Measurements from ENCODE around the gene IRGC.
"Not testable (repeated sequence)": the region's sequence is repeated elsewhere in the genome, so short reads cannot be mapped to it uniquely, and the experiment has no call there.

The IRGC gene

GRCh38 chr19:43755256-43755801 is 39.5 kb downstream of the IRGC start:
- peak; percentile 58 for DNase-seq (ENCODE audit: low read depth)

- no peak for DNase-seq (ENCODE audit: low read depth)
These were observed 43.6 kb downstream of the IRGC start for GRCh38 chr19:43759515-43759914.

DNA sequence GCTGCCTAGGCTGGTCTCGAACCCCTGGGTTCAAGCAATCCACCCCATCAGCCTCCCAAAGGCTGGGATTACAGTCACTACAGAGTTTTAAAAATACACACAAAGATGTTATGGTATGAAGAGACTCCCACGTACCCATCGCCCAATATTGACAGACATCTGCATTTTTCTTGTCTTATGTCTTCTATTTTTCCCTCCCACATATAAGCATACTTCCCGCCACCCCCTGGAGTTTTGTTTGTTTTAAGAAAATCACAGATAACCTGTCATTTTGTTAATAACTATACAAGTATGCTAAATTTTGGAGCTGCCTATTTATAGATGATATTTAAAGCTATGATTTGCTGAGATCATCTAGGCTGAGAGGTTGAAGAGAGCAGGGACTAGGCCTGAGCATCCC is 45.1 kb downstream of the IRGC start:
- no peak for DNase-seq (ENCODE audit: low read depth)

GRCh38 chr19:43762814-43763213 is 46.9 kb downstream of the IRGC start:
- no peak for DNase-seq (ENCODE audit: low read depth)

GRCh38 chr19:43763473-43763939 is 47.6 kb downstream of the IRGC start:
- no peak for DNase-seq (ENCODE audit: low read depth)

GRCh38 chr19:43764684-43765083 is 48.8 kb downstream of the IRGC start:
- not testable (repeated sequence) for DNase-seq (ENCODE audit: low read depth)

DNA sequence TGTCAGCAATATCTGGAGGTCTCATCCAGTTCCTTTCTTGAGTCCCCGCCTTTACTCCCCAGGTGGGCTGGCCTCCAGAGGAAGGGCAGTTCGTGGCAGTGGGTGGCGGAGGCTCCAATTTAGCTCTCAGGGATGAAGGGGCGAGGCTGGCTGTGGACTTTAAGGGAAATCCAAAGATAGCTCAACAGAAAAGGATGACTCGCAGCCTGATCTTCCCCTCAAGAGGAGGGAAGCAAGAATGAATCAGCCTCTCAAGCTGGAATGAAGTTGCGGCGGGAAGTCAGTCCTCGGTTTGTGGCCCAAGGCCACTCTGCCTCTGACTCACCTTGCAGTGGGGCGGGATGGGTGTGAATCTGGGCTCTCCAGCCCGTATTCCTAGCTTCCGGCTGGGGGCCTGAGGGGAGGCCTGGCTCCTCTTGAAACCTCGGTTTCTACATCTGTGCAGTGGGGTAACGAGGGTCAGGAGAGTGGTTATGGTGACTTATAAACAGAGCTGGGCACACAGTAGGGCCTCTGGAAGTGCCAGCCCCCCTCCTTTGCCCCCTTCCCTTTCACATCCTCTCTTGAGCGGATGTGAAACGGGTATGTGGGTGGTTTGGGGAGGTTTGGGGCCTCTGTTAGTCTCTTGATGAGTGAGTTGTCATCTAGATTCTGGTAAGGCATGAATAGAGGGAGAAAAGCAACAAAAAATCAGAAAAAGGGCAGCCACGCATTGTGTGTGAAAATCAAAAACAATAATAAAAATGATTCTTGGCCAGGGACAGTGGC is 49.4 kb downstream of the IRGC start:
- DNase-seq (ENCODE audit: low read depth) = peak; percentile 54

GRCh38 chr19:43766755-43767043 is 50.8 kb downstream of the IRGC start:
- DNase-seq (ENCODE audit: low read depth) = no peak

- no peak for DNase-seq (ENCODE audit: low read depth)
These were observed 51.4 kb downstream of the IRGC start for GRCh38 chr19:43767316-43767715.

DNA sequence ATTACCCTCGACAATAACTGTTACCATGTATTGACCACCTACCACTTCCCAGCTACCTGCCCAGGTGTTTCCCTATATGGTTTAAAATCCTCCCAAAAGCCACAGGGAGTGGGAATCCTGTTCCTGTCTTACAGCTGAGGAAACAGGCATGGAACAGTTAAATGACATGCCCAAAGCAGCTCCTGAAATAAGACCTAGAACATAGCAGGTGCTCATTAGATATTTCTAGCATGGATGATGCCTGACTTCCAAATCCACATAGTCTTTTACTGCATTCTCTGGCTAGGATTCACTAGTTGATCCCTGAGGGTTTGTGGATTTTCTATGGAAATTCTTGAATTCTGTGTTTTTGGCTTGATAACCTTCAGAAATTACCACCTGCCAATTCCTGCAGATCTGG is 51.9 kb downstream of the IRGC start:
- no peak for DNase-seq (ENCODE audit: low read depth)

DNA sequence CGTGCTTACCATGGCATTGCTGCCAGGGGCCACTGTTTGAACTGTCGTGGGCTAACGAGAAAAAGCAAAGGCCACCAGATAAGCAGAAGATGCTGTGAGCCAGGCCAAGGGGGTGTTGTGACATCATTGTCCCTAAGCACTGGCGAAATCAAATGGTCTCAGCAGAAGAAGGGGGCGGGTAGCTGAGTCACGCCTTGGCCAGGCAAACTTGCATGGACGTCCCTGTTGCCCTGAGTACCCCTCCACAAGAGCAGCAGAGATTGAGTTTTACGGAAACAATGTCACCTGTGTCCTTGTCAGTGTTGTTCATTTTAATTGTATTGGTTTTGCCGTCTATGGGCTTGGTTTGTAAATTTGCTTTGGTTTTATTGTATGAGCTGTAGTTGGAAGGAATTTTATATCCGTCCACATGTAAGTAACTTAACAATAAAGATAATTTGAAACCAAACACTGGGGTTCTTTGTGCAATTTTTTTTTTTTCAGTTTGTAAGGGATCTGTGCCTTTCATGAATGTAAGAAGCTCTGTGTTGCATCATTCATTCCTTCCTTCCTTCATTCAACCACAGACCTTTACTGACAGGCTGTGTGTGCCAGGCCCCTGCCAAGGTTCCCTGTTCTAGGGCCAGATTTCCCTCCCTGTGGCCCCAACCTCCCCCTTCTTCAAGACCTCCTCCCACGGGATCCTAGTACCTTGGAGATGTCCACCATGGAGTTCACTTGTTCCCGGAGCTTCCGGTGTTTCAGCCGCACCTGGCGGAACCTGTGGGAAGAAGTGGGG is 52.6 kb downstream of the IRGC start:
- no peak for DNase-seq (ENCODE audit: low read depth)

GRCh38 chr19:43769256-43769655 is 53.4 kb downstream of the IRGC start:
- no peak for DNase-seq (ENCODE audit: low read depth)
